ENCODE measurements around the gene PNPLA3.

Gene PNPLA3, protein sequence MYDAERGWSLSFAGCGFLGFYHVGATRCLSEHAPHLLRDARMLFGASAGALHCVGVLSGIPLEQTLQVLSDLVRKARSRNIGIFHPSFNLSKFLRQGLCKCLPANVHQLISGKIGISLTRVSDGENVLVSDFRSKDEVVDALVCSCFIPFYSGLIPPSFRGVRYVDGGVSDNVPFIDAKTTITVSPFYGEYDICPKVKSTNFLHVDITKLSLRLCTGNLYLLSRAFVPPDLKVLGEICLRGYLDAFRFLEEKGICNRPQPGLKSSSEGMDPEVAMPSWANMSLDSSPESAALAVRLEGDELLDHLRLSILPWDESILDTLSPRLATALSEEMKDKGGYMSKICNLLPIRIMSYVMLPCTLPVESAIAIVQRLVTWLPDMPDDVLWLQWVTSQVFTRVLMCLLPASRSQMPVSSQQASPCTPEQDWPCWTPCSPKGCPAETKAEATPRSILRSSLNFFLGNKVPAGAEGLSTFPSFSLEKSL

DNA sequence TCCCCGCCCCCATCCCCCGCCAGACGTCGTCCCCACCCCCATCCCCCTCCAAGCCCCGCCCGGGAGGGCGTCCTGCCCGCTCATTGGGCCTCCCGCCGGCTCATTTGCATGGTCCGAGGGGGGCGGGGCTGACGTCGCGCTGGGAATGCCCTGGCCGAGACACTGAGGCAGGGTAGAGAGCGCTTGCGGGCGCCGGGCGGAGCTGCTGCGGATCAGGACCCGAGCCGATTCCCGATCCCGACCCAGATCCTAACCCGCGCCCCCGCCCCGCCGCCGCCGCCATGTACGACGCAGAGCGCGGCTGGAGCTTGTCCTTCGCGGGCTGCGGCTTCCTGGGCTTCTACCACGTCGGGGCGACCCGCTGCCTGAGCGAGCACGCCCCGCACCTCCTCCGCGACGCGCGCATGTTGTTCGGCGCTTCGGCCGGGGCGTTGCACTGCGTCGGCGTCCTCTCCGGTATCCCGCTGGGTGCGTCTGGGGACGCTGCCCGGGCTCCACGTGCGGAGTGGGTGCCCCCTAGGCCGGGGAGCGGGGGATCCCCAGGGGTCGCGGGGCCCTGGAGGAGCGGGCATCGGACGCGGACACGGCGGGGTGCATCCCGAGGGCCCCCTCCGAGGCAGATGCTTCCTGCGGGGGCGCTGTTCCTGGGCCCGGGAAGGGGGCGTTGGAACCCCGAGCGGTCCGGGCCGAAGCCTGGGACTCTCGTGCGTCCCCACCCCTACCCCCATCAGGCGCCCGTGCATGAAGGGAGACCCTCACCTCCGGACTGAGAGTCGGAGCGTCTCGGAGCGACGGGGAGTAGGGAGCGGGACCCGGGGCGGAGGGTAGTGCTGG is at the start of gene PNPLA3:
Gene PNPLA3 (plus strand): TSS at position 175 of the 834 bp plus-strand sequence. CDS start 107 bp downstream, at position 282.
- peak; percentile 40 to 64 (median 46) for DNase-seq

DNA sequence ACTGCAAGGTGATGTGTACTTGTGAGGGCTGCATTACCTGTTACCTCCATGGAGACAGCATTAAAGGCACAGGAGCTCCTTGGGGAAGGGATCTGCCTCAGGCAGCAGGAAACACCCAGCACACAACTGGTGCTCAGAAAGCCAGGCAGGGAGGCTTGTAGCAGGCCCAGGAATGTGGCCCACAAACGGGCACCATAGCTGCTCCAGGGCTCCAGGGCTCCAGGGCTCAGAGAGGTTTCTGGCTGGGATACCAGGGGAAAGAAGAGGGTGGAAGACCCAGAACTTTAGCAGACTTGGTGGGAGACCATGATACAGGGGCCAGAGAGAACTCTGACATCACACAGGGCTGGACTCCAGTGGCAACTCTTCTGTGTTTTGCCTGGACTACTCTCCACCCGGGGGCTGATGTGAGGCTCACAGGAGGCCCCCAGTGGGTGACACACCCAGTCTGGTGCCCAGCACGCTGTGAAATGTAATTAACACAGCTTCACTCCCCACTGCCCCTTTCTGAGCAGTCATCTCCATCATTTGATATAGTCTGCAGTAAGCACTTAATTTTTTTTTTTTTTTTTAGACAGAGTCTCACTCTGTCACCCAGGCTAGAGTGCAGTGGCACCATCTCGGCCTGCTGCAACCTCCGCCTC is 46.6 kb upstream of the PNPLA3 start:
- DNase-seq = no peak

DNA sequence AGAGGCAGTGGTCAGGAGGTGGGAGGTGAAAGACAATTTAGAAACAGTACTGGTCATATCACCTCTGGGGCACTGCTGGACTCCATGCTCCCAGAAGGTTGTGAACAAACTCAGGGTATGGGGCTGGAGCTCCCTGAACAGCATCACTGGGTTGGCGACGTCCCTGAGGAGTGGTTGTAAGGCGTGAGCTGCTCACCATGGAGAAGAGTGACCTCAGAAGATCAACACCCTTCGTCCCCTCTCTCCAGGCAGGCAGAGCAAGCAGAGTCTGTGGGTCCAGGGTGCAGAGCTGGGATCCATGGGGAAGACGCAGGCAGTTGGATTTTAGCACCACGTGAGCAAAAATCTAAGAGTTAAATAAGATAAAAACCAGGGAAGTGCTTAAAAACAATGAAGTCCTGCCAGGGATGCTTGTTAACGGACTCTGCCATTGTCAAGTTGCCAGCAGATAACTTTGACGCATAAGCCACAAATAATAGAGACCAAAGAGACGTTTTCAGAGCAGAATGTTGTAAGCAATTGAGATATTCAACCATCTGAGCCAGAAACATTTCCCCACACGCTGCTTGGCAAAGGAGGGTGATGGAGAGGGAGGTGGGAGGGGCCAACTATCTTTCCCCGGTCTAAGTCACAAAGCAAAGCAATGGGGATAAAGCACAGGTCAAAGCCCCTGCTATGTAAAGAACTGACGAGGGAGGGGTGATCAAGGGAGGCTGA is 45.4 kb upstream of the PNPLA3 start:
- DNase-seq = no peak

DNA sequence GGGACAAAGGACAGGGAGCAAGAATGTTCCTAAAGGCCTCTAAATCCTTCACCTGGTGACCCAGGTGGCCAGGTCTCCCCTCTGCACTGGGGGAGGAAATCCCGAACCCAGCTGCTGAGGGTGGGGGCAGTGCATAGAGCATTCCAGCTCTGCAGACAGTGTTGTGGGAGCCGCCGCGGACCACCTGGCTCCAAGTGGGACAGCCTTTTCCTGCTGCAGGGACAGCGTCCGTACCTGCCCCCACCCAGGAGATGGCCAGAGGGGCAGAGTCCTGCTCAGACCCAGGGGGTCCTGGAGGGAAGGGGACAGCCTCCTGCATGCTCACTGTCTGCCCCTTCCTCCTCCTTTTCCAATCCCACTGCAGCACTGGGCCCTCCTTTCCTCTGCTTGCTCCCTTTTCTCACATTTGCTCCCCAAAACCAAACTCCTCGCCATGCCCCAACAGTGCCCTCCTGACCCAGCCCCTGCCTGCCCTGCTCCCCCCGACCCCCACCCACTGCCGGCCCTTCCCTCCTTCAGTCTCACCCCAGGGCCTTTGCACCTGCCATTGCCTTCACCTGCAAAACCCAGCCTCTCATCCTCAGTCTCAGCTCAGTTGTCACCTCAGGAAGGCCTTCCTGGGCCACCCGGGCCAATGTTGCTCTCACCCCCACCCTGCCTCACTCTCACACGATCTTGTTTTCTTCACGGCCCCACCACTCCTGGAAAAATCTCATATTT is 44.6 kb upstream of the PNPLA3 start:
- no peak for DNase-seq

DNA sequence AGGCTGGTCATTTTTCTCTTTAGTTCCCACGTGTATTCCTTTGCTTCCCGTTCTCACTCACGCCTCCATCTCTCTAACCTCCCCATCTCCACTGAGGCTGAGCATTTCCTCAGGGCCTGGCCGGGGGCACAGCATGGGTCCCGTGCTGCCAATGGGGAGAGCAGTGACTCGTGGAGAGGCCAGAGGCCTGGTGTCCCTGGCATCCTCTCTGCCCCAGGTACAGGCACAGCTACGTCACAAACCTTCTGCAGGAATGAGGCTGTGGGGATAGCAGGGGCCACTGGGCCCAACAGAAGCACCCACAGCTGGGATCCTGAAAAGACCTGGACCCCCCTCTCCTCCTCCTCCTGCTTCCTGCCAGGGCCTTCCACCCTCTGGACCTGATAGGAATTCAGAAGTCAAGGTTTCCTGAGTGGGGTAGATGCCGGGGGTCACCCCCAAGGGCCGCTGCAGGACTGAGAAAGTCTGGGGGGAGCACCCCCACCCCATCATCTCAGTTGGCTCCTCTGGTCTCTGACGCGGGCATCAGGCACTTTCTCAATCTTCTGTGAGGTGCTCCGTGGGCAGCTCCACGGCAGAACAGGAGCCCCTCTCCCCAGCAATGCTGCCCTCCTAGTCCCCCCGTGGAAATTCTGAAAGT is 43.6 kb upstream of the PNPLA3 start:
- DNase-seq = no peak

DNA sequence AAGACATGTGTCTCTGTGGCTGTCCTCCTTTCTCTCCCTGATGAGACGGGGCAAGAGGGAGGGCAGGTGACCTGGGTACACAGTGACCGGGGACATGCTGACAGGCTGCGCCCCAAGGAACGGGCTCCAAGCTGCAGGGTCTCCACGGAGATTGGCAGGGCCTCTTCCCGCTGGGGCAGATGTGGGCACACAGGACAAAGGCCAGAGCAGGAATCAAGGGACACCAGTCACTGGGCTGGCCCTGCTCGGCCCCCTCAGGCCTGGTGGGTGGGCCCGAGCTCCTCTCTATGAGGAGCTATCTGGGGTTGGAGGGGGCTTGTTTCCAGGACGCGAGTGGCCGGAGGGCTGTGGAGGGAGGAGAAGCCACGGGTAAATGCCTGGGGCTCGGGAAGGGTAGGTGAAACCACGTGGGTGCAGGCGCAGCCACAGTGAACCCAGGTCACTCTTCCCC is 43.0 kb upstream of the PNPLA3 start:
- DNase-seq = no peak

DNA sequence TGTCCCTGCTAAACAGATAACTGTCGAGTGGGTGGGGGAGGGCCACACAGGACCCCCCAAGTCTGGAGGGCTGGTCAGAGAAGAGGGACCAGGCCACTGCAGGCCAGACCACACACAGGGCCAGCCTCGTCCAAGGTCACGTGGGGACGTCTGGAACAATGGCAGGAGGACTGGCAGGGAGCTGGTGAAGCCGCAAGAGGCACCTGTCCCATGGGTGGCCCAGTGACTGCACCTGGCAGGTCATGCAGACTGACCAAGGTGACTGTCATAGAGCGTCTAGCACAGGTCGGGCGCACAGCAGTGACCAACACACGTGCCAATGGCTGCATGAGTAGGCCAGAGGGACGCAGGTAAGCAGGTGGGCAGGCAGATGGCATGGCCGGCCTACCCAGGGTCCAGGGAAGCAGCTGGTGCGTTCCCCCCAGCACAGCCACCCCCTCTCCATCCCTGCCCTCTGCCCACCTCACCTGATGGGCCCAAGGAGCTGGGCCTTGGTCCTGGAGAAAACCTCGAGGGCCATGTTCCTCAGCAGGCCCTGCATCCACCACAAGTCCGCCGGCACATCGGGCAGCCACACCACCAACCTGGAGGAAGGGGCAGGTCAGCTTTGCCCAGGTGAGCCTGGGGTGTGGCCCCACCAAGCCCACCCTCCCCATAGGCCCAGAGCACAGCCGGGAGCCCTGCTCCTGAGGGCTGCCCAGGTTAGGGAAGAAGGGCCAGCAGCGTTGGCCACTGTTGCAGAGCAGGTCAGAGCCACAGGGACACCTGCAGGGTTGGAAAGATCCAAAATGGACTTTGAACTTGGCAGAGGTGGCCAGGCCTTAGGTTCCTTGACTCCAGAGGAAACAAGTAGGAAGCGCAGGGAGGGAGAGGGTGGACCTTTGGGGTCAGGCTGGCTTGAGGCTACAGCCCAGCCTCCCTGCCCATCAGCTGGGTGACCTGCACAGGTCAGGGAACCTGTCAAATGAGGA is 42.2 kb upstream of the PNPLA3 start:
- DNase-seq = no peak

DNA sequence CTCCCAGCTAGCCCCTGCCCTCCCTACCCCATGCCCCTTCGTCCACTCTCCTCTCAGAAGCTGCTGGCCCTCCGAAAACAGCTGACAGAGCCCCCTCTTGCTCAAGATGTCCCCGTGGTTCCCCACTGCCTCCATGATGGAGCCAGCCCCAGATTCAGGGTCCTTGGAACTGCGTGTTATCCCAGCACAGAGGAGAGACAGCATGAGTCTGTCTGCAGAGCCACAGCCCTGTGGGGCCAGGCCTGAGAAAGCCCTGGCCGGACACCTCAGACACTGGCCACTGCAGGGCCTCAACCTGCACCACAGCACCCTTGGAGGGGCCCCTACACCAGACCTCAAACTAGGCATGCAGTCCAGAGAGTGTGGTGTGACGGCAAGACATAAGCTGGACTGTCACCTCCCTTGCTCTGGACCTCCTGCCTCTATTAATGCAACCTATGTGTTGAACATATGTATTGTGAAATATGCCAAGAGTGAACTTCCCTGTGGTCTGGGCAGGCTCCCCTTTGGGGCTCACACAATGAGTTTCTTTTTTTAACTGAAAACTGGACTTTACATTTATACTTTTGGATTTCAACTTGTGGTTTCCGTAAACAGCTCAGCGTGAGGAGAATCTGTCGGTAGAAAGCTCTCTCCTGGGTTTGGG is 41.4 kb upstream of the PNPLA3 start:
- DNase-seq = no peak

DNA sequence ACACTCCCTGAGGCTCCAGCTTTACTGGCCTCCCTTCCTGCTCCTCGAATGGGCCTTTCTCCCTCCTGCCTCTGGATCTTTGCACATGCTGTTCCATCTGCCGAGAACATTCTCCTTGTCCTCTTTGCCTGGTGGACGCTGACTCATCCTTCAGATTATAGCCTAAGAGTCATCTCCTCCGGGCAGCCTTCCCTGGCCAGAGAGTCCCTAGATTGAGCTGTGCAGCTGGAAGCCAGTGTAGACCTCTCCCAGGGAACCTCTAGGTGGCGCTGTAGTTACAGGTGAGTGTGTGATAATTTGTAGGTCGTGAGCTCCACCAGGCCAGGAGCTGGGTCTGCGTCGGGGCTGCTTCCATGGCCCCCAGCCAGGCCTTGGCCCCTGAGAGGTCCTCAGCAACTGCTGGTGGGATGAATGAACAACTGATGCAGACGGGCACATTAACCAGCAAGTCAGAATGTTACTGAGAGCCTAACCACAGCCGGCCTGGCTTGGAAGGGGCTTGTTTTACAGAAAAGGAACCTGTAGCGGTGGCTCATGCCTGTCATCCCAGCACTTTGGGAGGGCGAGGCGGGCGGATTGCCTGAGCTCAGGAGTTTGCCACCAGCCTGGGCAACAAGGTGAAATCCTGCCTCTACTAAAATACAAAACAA is 40.5 kb upstream of the PNPLA3 start:
- DNase-seq = peak in 1 of 4 experiments; percentile 4

DNA sequence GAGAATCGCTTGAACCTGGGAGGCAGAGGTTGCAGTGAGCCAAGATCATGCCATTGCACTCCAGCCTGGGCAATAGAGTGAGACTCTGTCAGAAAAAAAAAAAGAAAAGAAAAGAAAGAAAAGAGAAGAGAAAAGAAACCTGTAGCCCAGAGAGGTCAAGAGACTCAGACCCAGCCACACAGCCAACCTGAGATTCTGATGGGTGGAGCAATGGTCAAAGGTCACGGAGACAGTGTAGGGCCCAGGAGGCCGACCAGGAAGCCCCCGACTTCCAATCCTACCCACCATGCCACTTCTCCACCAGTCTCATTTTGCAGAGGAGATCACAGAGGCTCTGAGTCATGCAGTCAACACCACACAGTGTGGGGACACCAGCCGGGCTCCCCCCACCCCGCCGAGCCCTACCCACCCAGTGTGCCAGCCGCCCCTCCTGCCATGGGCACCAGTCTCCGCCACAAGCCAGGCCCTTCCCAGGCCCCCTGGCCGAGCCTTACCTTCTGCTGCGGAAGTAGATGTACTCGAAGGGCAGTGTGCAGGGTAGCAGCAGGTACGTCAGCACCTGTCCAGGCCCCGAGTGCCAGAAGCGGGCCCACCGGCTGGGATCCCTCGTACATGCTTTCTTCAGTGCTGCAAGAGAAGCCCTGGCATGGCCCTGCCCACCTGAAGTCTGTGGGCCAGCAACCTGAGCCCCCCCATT is 39.7 kb upstream of the PNPLA3 start:
- no peak for DNase-seq

DNA sequence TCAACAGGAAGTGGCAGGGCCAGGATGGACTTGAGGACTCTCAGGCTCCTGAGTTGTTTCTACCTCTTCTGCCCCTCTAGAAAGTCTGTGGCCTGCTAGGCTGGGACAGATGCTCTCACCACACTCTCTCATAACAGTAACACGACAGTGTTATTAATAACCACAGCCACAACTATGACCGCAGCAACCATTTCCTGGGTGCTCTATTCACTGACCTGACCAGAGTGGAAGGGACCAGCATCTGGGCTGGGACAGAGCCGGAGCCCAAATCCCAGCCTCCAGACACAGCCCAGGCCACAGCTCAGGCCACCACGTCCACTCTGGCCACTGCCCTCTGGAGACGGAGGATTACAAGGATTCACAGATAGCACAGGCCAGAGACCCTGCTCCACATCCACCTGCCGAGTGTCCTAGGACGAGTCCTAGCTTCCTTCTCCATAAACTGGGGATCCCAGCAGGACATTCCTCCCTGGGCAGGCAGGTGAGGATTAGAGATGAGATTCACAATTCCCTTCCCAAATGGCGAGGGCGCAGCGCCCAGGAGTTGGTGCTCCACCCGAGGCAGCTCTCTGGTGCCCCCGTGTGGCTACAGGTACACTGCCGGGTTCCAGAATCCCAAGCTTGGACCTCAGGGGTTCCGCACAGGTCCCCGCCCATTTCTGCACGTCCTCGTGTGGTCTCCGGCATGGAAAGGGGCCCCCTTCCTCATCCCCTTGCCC is 38.8 kb upstream of the PNPLA3 start:
- peak in 3 of 4 experiments; percentile 4 to 18 (median 17) for DNase-seq

DNA sequence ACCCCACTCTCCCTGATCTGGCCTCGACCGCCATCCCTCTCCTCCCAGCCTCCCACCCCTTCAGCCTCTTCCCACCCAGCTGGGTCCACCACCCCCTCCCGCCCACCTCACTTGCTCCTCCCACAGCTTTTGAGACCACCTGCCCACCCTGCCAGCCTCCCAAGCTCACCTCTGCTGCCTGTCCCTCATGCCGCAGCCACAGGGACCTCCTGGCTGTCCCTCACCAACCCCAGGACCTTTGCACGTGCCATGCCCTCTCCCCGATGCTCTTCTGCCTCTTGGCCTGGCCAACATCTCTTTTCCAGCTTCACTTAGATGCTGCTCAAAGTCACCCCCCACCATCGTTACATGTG is 38.3 kb upstream of the PNPLA3 start:
- DNase-seq = no peak

DNA sequence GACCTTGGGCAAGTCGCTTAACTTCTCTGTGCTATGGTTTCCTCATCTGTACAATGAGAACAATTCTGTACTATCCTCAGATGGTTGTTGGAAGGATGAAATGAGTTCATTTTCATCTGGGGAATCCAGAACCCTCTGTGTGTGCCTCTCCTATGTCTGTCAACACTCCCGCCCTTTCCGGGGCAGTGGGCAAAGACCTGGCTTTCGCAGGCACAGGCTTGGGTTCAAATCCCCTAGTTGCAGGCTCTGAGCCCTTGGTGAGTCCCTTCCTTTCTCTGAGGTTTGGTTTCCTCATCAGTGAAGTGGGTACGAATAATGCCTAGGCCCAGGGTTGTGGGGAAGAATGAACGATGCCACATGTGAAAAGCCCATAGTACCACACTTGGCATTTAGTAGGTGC is 37.8 kb upstream of the PNPLA3 start:
- no peak for DNase-seq

DNA sequence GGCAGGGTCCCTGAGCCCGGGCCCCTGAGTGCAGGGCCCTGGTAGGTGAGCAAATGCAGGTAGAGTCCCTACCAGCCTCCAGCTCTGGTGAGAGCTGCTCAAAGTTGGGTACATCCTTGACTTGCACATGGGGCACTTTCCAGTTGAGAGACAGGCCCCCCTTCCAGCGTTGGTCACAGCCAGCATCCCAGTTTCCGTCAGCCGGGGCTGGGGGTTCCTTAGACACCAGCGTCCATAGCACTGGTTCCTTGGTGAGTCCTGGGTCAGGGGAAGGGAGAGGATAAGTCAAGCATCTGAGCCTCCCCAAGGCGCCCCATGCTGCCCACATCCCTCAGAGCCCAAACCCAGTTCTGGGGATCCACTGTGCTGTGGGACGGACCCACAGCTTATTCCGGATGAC is 37.4 kb upstream of the PNPLA3 start:
- no peak for DNase-seq

DNA sequence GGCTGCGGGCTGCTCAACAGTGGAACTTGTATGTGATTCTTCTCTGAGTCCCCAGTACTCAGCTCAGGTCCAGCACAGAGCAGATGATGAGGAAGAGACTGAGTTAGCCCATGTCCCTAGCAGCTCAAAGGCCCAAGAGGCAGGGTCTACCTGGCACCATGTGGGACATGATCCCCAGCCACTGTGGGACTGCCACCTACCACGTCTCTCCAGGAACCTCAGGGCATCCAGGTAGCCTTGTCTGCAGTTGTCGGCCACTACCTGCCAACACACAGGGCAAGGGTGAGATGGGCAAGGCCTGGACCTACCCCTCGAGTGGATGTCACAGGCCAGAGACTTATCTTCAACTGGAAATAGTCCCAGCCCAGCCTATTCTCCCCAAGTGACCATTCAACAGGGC is 36.2 kb upstream of the PNPLA3 start:
- DNase-seq = no peak

DNA sequence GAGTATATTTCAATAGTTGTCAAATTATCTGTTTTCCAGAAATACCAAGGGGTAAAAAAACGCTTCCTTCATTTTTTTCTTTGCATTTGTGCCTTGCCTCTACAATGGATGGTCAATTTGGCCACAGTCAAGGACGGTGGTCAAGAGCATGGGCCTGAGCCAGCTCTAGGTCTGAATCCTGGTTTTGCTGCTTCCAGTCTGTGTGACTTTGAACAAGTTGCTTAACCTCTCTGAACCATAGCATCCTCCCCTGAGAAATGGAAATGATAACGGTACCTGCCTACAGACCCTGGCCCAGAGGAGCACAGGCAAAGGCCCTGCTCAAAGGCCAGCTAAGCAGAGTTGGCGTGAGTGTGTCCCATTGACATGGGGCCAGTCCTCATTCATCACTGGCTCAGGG is 34.9 kb upstream of the PNPLA3 start:
- DNase-seq = no peak

DNA sequence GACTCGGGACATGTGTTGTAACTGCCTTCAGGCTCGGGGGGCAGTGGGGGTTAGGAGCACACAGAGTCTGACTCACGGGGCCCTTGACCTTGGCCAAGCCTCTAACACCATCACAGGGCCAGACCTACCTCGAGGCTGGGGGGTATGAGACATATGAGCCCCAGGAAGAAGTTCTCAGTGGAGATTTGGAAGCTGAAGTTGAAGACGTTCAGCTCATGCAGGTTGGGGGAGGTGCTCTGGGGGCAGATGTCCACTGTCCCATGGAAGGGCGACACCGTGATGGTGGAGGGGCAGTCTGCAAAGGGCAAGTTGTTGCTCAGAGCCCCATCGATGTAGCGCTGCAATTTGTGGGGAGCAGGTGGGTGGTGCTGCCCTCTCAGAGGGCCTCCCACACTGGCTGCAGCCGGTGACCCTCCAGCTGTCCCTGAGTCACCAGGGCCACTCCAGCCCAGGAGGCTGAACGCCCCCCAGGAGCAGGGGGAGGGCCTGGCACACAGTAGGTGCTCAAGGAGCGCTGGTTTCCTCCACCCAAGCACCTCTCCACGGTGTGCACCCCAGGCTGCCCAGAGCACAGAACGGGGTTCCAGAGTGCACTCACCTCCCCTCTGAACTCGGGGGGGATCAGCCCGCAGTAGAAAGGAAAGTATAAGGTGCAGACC is 34.3 kb upstream of the PNPLA3 start:
- DNase-seq = no peak

All from activated naive CD4-positive, alpha-beta T cell (primary cell).